K562 (cell line): Measurements from ENCODE around the gene ELSPBP1.

Experiments
- HMG20B ChIP-seq: fragments of 250-450 bp; sonication (Bioruptor Pico); IDR thresholded peaks from 2 replicates; pipeline ENCODE4 v1.5.0; 2021; ENCODE audit warnings: mild to moderate bottlenecking
- MEIS2 ChIP-seq: fragments of 450-650 bp; IDR thresholded peaks from 2 replicates; pipeline ENCODE4 v1.6.1; 2014; ENCODE audit warnings: mild to moderate bottlenecking; ENCODE audit not compliant: partially characterized antibody
- TAF1 ChIP-seq: IDR thresholded peaks from 2 replicates; pipeline ENCODE4 v1.6.1; 2011; ENCODE audit warnings: mild to moderate bottlenecking, low read length, moderate library complexity; ENCODE audit not compliant: insufficient read depth, control insufficient read depth, severe bottlenecking; ENCODE audit errors: extremely low read depth

GRCh38 chr19:47998800-47999199 is 4.4 kb downstream of the ELSPBP1 start:
- TF ChIP-seq HMG20B (CRISPR knock-in tag) (no peak), MEIS2 (no peak), TAF1 (no peak)
